Left ventricle myocardium inferior (tissue), 1 donor: Measurements from ENCODE around the gene CD99L2. TPM values are rescaled to one million over a fixed set of nuclear protein-coding genes. Genes with fewer than 3 reads are reported as not detected.

ENCODE experiments used
- DNase-seq: peaks from one replicate; pipeline ENCODE4 v3.0.0-alpha.2; 2020
- H3K27ac ChIP-seq: fragments of 200-600 bp; replicated peaks from 2 replicates; pipeline ENCODE4 v1.8.0; 2021
- H3K27me3 ChIP-seq: fragments of 200-600 bp; 2 replicates; pipeline ENCODE4 v1.8.0; 2021; ENCODE audit warnings: low read depth
- H3K36me3 ChIP-seq: fragments of 200-600 bp; 2 replicates; pipeline ENCODE4 v1.8.0; 2021
- H3K4me1 ChIP-seq: fragments of 200-600 bp; 2 replicates; pipeline ENCODE4 v1.8.0; 2021
- H3K4me3 ChIP-seq: fragments of 200-600 bp; 2 replicates; pipeline ENCODE4 v1.8.0; 2021; ENCODE audit warnings: mild to moderate bottlenecking, moderate library complexity
- H3K9me3 ChIP-seq: fragments of 200-600 bp; replicated peaks from 2 replicates; pipeline ENCODE4 v1.8.0; 2021
- intact Hi-C: fragments of 100-400 bp; cut with micrococcal nuclease; formaldehyde crosslinking; loops from one replicate; pipeline ENCODE4 v1.11.0; 2022
- total RNA-seq: library from RNA; stranded (reverse); fragmentation: NEBNext Ultra II Directional; extraction: Animal tissue kit (Norgen Biotek cat#: 25700); gene quantifications from one replicate; pipeline ENCODE4 v1.2.1, GENCODE V29; 2021
- TF ChIP-seq, protein P1 (sequence below): fragments of 200-600 bp; IDR thresholded peaks from 2 replicates; pipeline ENCODE4 v1.8.0; 2021; ENCODE audit warnings: antibody characterized with exemption, mild to moderate bottlenecking, borderline replicate concordance
- donor health status: DM: no; HTN: yes; CAD: no; lungs with severe emphysema.

CD99L2 gene
- total RNA-seq, 1 donor from 2014 or later: 68.1 TPM

DNA sequence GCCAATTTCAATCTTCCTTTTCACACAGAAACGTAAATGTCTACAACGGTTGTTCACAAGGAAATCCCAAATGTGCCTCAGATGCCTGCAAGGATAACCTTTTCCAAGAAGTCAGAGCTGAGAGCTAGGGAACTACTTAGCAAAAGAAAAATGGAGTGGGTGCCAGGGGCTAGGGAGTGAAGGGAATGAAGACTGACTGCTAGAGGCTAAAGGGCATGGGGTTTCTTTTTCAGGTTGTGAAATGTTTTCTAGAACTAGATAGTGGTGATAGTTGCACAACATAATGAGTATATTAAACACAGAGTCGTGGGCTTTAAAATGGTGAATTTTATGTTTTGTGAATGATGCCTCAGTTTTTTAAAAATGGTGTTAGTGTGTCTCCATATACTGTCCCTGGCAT lies 53.4 kb downstream of the CD99L2 start:
- H3K27me3 ChIP-seq: no peaks in the 10 kb centered on the region
- H3K9me3 ChIP-seq: no peaks in the 10 kb centered on the region
- TF ChIP-seq, protein P1, sequence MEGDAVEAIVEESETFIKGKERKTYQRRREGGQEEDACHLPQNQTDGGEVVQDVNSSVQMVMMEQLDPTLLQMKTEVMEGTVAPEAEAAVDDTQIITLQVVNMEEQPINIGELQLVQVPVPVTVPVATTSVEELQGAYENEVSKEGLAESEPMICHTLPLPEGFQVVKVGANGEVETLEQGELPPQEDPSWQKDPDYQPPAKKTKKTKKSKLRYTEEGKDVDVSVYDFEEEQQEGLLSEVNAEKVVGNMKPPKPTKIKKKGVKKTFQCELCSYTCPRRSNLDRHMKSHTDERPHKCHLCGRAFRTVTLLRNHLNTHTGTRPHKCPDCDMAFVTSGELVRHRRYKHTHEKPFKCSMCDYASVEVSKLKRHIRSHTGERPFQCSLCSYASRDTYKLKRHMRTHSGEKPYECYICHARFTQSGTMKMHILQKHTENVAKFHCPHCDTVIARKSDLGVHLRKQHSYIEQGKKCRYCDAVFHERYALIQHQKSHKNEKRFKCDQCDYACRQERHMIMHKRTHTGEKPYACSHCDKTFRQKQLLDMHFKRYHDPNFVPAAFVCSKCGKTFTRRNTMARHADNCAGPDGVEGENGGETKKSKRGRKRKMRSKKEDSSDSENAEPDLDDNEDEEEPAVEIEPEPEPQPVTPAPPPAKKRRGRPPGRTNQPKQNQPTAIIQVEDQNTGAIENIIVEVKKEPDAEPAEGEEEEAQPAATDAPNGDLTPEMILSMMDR: no peak
- H3K36me3 ChIP-seq: no peaks in the 10 kb centered on the region
- no peak overlapping the region for H3K4me3 ChIP-seq
- H3K4me1 ChIP-seq: no peaks in the 10 kb centered on the region
- no peak overlapping the region for H3K27ac ChIP-seq
- intact Hi-C loops: no loop called here
- DNase-seq: no peak

DNA sequence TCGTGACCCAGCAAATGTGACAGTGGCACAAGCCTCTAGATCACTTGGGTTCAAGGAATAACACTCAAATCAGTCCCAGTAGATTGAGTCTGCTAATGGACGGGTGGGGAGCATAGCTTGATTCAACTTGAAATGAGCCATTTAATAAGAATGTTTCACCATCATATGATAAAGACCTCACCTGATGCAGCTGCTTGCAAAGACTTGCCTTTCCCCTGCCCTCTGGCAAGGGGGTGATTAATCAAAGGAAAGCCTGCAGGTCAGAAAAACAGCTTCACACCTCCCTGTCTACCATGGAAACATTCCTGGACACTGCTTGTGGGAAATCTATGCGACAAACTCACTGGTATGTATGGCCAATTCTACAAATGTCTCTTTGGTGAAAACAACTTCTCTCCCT lies 54.5 kb downstream of the CD99L2 start:
- Histone ChIP-seq H3K27ac (no peak overlapping the region), H3K4me3 (no peak overlapping the region), H3K4me1 (no peaks in the 10 kb centered on the region), H3K27me3 (no peaks in the 10 kb centered on the region), H3K36me3 (no peaks in the 10 kb centered on the region), H3K9me3 (no peaks in the 10 kb centered on the region)
- no peak for DNase-seq
- TF ChIP-seq, protein P1: no peak
- intact Hi-C loops: no loop called here

DNA sequence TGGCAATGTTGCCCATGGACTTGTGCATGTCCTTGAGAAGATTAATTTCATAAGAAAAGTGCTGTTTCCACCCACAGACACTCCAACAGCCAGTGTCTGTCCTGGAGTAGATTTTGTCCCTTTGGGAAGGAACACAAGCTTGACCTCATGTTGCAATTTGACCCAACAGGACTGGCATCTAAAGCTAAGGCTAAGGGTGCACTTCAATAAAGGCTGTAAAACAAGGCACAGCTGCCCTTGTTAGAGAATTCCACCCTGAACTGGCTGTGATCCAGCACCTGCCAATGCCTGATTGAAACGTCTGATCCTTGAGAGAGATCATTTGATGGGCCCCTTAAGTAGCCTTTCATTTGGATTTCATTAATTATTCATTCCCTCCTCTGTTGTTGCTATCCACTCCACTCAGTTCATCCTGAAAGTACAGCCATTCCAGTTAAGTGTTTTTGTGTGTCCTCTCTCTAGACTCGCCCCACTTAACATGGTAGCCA lies 56.2 kb downstream of the CD99L2 start:
- Histone ChIP-seq H3K27me3 (no peaks in the 10 kb centered on the region), H3K4me1 (no peaks in the 10 kb centered on the region), H3K9me3 (no peaks in the 10 kb centered on the region), H3K27ac (no peak overlapping the region), H3K36me3 (no peaks in the 10 kb centered on the region), H3K4me3 (no peak overlapping the region)
- intact Hi-C loops: no loop called here
- no peak for DNase-seq
- TF ChIP-seq, protein P1: no peak

DNA sequence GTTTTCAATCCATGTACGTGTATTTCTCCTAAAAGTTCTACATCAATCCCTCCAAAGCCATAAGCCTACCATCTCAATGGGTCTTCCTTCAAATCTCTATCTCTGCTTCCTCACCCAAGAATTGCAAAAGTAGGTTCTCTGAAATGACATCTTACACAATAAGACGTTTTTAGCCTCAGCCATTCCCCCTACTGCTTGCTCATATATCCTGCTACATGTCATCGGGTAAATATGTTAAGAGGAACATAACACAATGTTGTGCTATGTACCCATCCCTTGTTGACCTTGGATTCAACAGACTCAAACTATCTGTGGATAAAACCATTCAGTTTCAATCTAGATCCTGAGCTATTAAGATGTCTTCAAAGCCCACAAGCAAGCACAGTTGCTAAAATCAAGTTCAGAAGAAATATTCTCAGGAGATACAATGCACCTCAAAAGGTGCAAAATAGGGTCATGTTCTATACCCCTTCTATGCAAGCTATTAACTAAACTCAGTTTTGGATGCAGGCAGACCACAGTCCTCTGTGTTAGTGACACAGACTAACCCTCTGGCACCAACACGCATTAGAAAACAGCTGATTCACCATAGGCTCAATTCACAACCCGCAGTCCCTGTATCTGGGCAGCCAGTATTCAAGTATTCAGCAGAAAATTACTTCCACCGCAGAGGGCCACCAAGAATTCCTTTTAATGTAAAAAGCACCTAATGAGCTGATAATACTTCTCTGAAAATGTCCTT lies 56.8 kb downstream of the CD99L2 start:
- H3K27ac ChIP-seq: no peak overlapping the region

DNA sequence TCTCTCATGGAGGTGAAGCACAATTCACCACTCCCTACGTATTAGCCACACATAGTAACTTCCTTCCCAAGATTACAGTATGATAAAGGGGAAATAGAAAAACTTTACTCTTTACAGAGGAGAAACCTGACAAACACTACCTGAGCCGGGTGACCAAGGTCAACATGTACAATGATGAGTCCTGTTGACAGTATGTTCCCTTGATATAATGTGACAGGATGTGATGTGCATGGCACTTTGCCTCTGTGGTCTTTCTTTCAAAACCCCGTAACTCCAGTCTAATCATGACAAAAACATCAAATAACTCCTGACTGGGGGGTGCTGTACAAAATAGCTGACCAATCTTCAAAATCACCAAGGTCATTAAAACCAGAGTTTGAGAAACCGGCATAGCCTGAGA lies 60.6 kb downstream of the CD99L2 start:
- Histone ChIP-seq H3K4me3 (no peak overlapping the region), H3K9me3 (peaks cover 7% of the 10 kb centered on the region), H3K27ac (no peak overlapping the region), H3K27me3 (no peaks in the 10 kb centered on the region), H3K4me1 (no peaks in the 10 kb centered on the region), H3K36me3 (no peaks in the 10 kb centered on the region)
- TF ChIP-seq, protein P1: no peak
- no peak for DNase-seq
- intact Hi-C loops: no loop called here

More for the DNA sequence above, 56.8 kb downstream of the CD99L2 start:
- H3K9me3 ChIP-seq: no peaks in the 10 kb centered on the region
- intact Hi-C loops: no loop called here
- no peaks in the 10 kb centered on the region for H3K36me3 ChIP-seq
- no peaks in the 10 kb centered on the region for H3K4me1 ChIP-seq
- TF ChIP-seq, protein P1: no peak
- no peak for DNase-seq
- no peaks in the 10 kb centered on the region for H3K27me3 ChIP-seq
- H3K4me3 ChIP-seq: no peak overlapping the region
